Measurements from ENCODE around the gene PLEKHG3. TPM values are rescaled to one million over a fixed set of nuclear protein-coding genes. Genes with fewer than 3 reads are reported as not detected.

Gene PLEKHG3
- total RNA-seq, 1 donor from 2014 or later, result 10.1 TPM

- H3K27ac Mint-ChIP-seq (ENCODE audit: unreplicated experiment), result no peak overlapping the region
- H3K9me3 Mint-ChIP-seq (ENCODE audit: unreplicated experiment), result peaks cover 5% of the 10 kb centered on the region
- H3K4me1 Mint-ChIP-seq (ENCODE audit: low read depth, unreplicated experiment), result peaks cover 38% of the 10 kb centered on the region
These were observed 17.7 kb downstream of the PLEKHG3 start for GRCh38 chr14:64721899-64722298.

GRCh38 chr14:64722842-64723447, 18.7 kb downstream of the PLEKHG3 start:
- no peak for DNase-seq
- H3K4me3 Mint-ChIP-seq (ENCODE audit: unreplicated experiment), result no peak overlapping the region
- H3K27me3 Mint-ChIP-seq (ENCODE audit: unreplicated experiment), result peaks cover 22% of the 10 kb centered on the region
- peaks cover 27% of the 10 kb centered on the region for H3K4me1 Mint-ChIP-seq (ENCODE audit: low read depth, unreplicated experiment)
- H3K9me3 Mint-ChIP-seq (ENCODE audit: unreplicated experiment), result no peaks in the 10 kb centered on the region
- H3K27ac Mint-ChIP-seq (ENCODE audit: unreplicated experiment), result no peak overlapping the region
- H3K36me3 Mint-ChIP-seq (ENCODE audit: unreplicated experiment), result no peaks in the 10 kb centered on the region
- no peak for TF ChIP-seq CTCF (IDR thresholded peaks at IDR 0.05; ENCODE audit: partially characterized antibody, unreplicated experiment)

More at GRCh38 chr14:64721899-64722298, 17.7 kb downstream of the PLEKHG3 start:
- TF ChIP-seq CTCF (IDR thresholded peaks at IDR 0.05; ENCODE audit: partially characterized antibody, unreplicated experiment), result no peak
- H3K4me3 Mint-ChIP-seq (ENCODE audit: unreplicated experiment), result no peak overlapping the region
- no peak for DNase-seq
- peaks cover 28% of the 10 kb centered on the region for H3K27me3 Mint-ChIP-seq (ENCODE audit: unreplicated experiment)
- no peaks in the 10 kb centered on the region for H3K36me3 Mint-ChIP-seq (ENCODE audit: unreplicated experiment)

- H3K27me3 Mint-ChIP-seq (ENCODE audit: unreplicated experiment), result peaks cover 15% of the 10 kb centered on the region
- H3K27ac Mint-ChIP-seq (ENCODE audit: unreplicated experiment), result peak overlapping the region; percentile 74
- TF ChIP-seq CTCF (IDR thresholded peaks at IDR 0.05; ENCODE audit: partially characterized antibody, unreplicated experiment), result no peak
- peaks cover 25% of the 10 kb centered on the region for H3K4me1 Mint-ChIP-seq (ENCODE audit: low read depth, unreplicated experiment)
- no peaks in the 10 kb centered on the region for H3K36me3 Mint-ChIP-seq (ENCODE audit: unreplicated experiment)
- peaks cover 2% of the 10 kb centered on the region for H3K9me3 Mint-ChIP-seq (ENCODE audit: unreplicated experiment)
- no peak for DNase-seq
- H3K4me3 Mint-ChIP-seq (ENCODE audit: unreplicated experiment), result peak overlapping the region; percentile 43
These were observed 19.7 kb downstream of the PLEKHG3 start for GRCh38 chr14:64723691-64724577.

- peaks cover 2% of the 10 kb centered on the region for H3K9me3 Mint-ChIP-seq (ENCODE audit: unreplicated experiment)
- H3K4me3 Mint-ChIP-seq (ENCODE audit: unreplicated experiment), result peak overlapping the region; percentile 43
- peak; percentile 14 for DNase-seq
- H3K27ac Mint-ChIP-seq (ENCODE audit: unreplicated experiment), result peak overlapping the region; percentile 74
- no peak for TF ChIP-seq CTCF (IDR thresholded peaks at IDR 0.05; ENCODE audit: partially characterized antibody, unreplicated experiment)
- H3K4me1 Mint-ChIP-seq (ENCODE audit: low read depth, unreplicated experiment), result peaks cover 29% of the 10 kb centered on the region
- H3K27me3 Mint-ChIP-seq (ENCODE audit: unreplicated experiment), result peaks cover 14% of the 10 kb centered on the region
- H3K36me3 Mint-ChIP-seq (ENCODE audit: unreplicated experiment), result peaks cover 4% of the 10 kb centered on the region
These were observed 20.3 kb downstream of the PLEKHG3 start for GRCh38 chr14:64724578-64724930.
